ENCODE data around the gene ZNF554.

Gene ZNF554

GRCh38 chr19:2877398-2878331 is 58.0 kb downstream of the ZNF554 start:
- DNase-seq = no peak

GRCh38 chr19:2883686-2884439 is 64.2 kb downstream of the ZNF554 start:
- no peak for DNase-seq

- no peak for DNase-seq
These were observed 66.1 kb downstream of the ZNF554 start for GRCh38 chr19:2885736-2886135.
